Measurements from ENCODE around the gene CPNE4. TPM values are rescaled to one million over a fixed set of nuclear protein-coding genes. Genes with fewer than 3 reads are reported as not detected.

CPNE4 gene
- total and polyA plus RNA-seq, 2 donors (not counting 3 experiments of a cell fraction or from before 2014, with no cell fraction given), result not detected

DNA sequence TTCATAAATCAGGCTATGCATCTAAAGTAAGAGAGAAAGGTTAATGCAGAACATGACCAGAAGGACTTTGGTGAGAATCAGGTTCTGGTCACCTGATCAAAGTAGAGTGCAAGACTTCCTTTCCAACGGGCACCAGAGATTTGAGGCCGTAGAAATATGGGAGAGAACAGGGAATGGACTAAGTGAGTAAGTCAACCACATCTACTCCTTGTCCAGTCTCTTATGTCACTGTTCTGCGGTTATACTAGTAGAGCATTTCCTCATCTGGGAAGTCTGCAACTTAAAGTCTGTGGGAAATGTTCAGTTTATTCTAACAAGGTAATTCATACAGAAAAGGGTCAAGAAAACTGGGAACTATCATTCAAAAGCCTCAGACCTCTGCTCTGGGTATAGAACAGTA, 232.8 kb downstream of the CPNE4 start:
- TF ChIP-seq MYC (IDR thresholded peaks at IDR 0.05; ENCODE audit: low read depth, low read length) (no peak), FOS (IDR thresholded peaks at IDR 0.05; ENCODE audit: borderline replicate concordance, insufficient read depth, low read length) (no peak), EZH2 (IDR thresholded peaks at IDR 0.05; ENCODE audit: borderline replicate concordance, low read depth, low read length, severe bottlenecking) (no peak), POLR2AphosphoS5 (IDR thresholded peaks at IDR 0.05; ENCODE audit: insufficient read depth, low read depth, low read length) (no peak), POLR2A (IDR thresholded peaks at IDR 0.05; ENCODE audit: low read depth, low read length) (no peak), JUN (IDR thresholded peaks at IDR 0.05; ENCODE audit: borderline replicate concordance, insufficient read depth, insufficient read length, low read depth) (no peak), GATA2 (IDR thresholded peaks at IDR 0.05; ENCODE audit: insufficient read depth, insufficient read length, low read depth, low read length) (no peak)
- TF ChIP-seq, protein P1, sequence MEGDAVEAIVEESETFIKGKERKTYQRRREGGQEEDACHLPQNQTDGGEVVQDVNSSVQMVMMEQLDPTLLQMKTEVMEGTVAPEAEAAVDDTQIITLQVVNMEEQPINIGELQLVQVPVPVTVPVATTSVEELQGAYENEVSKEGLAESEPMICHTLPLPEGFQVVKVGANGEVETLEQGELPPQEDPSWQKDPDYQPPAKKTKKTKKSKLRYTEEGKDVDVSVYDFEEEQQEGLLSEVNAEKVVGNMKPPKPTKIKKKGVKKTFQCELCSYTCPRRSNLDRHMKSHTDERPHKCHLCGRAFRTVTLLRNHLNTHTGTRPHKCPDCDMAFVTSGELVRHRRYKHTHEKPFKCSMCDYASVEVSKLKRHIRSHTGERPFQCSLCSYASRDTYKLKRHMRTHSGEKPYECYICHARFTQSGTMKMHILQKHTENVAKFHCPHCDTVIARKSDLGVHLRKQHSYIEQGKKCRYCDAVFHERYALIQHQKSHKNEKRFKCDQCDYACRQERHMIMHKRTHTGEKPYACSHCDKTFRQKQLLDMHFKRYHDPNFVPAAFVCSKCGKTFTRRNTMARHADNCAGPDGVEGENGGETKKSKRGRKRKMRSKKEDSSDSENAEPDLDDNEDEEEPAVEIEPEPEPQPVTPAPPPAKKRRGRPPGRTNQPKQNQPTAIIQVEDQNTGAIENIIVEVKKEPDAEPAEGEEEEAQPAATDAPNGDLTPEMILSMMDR (IDR thresholded peaks at IDR 0.05; ENCODE audit: extremely low read depth in 1 of 2, insufficient read depth in 1 of 2, low read depth in 1 of 2, low read length in 2 of 2), result no peak
- TF ChIP-seq, protein P2, sequence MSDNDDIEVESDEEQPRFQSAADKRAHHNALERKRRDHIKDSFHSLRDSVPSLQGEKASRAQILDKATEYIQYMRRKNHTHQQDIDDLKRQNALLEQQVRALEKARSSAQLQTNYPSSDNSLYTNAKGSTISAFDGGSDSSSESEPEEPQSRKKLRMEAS (IDR thresholded peaks at IDR 0.05; ENCODE audit: insufficient read depth, insufficient read length), result no peak
- H3K9me3 ChIP-seq (replicated peaks; ENCODE audit: control insufficient read depth, insufficient read depth, low read length), result no peaks in the 10 kb centered on the region
- H3K9me1 ChIP-seq (replicated peaks; ENCODE audit: control insufficient read depth, extremely low read depth, insufficient read depth, low read length), result no peaks in the 10 kb centered on the region
- H3K27me3 ChIP-seq (ENCODE audit: control insufficient read depth in 2 of 2, insufficient read depth in 2 of 2, low read length in 2 of 2), result peaks cover 0 to 3% of the 10 kb centered on the region in 2 experiments
- H3K4me3 ChIP-seq (replicated peaks in 1 of 3; ENCODE audit: insufficient read depth in 1 of 3, low read depth in 1 of 3, low read length in 3 of 3), result no peak overlapping the region
- intact Hi-C loops (cut with micrococcal nuclease) (no loop called here), dilution Hi-C loops (cut with MboI; ENCODE audit: extremely low pct_ligation_motif_present, low sequenced_read_pairs) (no loop called here)
- no peaks in the 10 kb centered on the region for H4K20me1 ChIP-seq (replicated peaks; ENCODE audit: control insufficient read depth, extremely low read depth, insufficient read depth, low read length)
- no peaks in the 10 kb centered on the region for H3K4me1 ChIP-seq (ENCODE audit: control insufficient read depth, extremely low read depth, insufficient read depth, low read length)
- H3K27ac ChIP-seq (ENCODE audit: insufficient read depth, low read depth, low read length), result no peak overlapping the region
- FAIRE-seq (no peak), DNase-seq (ENCODE audit: low read depth, low spot score) (no peak)
- H2AFZ ChIP-seq (ENCODE audit: low read depth, low read length), result no peak overlapping the region
- POLR2A ChIA-PET, result no interaction called here
- no TSS peak for BruUV-seq (replicated peaks)
- H3K79me2 ChIP-seq (ENCODE audit: control insufficient read depth, insufficient read depth, low read length), result no peaks in the 10 kb centered on the region
- H3K4me2 ChIP-seq (ENCODE audit: insufficient read depth, low read length), result no peak overlapping the region
- no peaks in the 10 kb centered on the region for H3K36me3 ChIP-seq (ENCODE audit: control insufficient read depth in 2 of 2, extremely low read depth in 1 of 2, insufficient read depth in 2 of 2, low read length in 2 of 2)
- CTCF ChIA-PET, result no interaction called here
- no peak overlapping the region for H3K9ac ChIP-seq (replicated peaks; ENCODE audit: extremely low read depth, insufficient read depth, low read length)

Measured in endothelial cell of umbilical vein (primary cell).